Esophagus muscularis mucosa (tissue), 4 donors: ENCODE results near the gene SLC18B1.

Source experiments
- EP300 ChIP-seq: sonication (generic); formaldehyde crosslinking; IDR thresholded peaks from one replicate; pipeline ENCODE4 v1.6.1; 2017; ENCODE audit warnings: antibody characterized with exemption
- POLR2AphosphoS5 ChIP-seq, 2 donors: sonication (generic); formaldehyde crosslinking; IDR thresholded peaks; one replicate each; pipeline ENCODE4 v1.6.1; 2017; ENCODE audit warnings: antibody characterized with exemption in 2 of 2
- TF ChIP-seq, protein P1 (sequence below), 3 experiments: fragments of 200-600 bp in 2 of 3; fragments of 450-650 bp in 1 of 3; sonication (generic) in 2 of 3; IDR thresholded peaks; one replicate each; pipeline ENCODE4 v1.5.1; 2017 to 2019; ENCODE audit warnings: antibody characterized with exemption in 3 of 3, mild to moderate bottlenecking in 2 of 3, moderate library complexity in 1 of 3

DNA sequence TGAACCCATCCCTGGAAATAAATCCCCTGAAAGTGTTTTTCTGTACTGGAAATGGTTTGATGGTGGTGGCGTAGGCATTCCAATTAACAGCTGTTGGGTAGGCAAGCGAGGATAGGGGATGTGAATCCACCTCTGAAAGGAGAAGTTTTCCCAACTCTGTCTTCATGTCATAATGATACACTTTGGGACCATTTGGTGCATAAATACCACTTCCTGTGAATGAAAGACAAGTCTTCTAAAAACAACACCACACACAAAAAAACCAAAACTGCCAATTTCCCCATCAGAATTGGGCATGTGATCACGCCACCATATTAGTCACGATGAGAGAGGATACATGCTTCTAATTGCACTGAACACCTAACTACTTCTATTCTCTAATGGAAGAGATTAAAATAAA is 47.1 kb downstream of the SLC18B1 start:
- TF ChIP-seq, protein P1, sequence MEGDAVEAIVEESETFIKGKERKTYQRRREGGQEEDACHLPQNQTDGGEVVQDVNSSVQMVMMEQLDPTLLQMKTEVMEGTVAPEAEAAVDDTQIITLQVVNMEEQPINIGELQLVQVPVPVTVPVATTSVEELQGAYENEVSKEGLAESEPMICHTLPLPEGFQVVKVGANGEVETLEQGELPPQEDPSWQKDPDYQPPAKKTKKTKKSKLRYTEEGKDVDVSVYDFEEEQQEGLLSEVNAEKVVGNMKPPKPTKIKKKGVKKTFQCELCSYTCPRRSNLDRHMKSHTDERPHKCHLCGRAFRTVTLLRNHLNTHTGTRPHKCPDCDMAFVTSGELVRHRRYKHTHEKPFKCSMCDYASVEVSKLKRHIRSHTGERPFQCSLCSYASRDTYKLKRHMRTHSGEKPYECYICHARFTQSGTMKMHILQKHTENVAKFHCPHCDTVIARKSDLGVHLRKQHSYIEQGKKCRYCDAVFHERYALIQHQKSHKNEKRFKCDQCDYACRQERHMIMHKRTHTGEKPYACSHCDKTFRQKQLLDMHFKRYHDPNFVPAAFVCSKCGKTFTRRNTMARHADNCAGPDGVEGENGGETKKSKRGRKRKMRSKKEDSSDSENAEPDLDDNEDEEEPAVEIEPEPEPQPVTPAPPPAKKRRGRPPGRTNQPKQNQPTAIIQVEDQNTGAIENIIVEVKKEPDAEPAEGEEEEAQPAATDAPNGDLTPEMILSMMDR (IDR thresholded peaks at IDR 0.05) = no peak
- no peak for TF ChIP-seq EP300
- no peak for TF ChIP-seq POLR2AphosphoS5 (IDR thresholded peaks at IDR 0.05)
